Neuronal stem cell (in vitro differentiated cells): Measurements from ENCODE around the gene ARF4.
"Not testable (repeated sequence)": the region's sequence is repeated elsewhere in the genome, so short reads cannot be mapped to it uniquely, and the experiment has no call there.

Source experiments
- DNase-seq: peaks from one replicate; pipeline ENCODE4 v3.0.0-alpha.2; 2013; ENCODE audit warnings: low spot score
- H2AFZ ChIP-seq: one replicate; pipeline ENCODE4 v1.6.1; 2013; ENCODE audit warnings: mild to moderate bottlenecking, low read length, inconsistent platforms
- H2AK5ac ChIP-seq: 2 replicates; pipeline ENCODE4 v1.6.1; 2013; ENCODE audit warnings: low read depth, mild to moderate bottlenecking, inconsistent platforms, low read length, moderate library complexity, mixed read lengths
- H2BK120ac ChIP-seq: 2 replicates; pipeline ENCODE4 v1.6.1; 2013; ENCODE audit warnings: low read depth, mild to moderate bottlenecking, inconsistent platforms, low read length, moderate library complexity, mixed read lengths
- H2BK12ac ChIP-seq: one replicate; pipeline ENCODE4 v1.6.1; 2013; ENCODE audit warnings: low read length, inconsistent platforms
- H2BK15ac ChIP-seq: 2 replicates; pipeline ENCODE4 v1.6.1; 2013; ENCODE audit warnings: mild to moderate bottlenecking, low read length, inconsistent platforms, mixed read lengths
- H2BK5ac ChIP-seq: one replicate; pipeline ENCODE4 v1.6.1; 2013; ENCODE audit warnings: inconsistent platforms, mild to moderate bottlenecking, low read length, moderate library complexity
- H3K14ac ChIP-seq: one replicate; pipeline ENCODE4 v1.6.1; 2013; ENCODE audit warnings: low read length, inconsistent platforms
- H3K18ac ChIP-seq: 2 replicates; pipeline ENCODE4 v1.6.1; 2013; ENCODE audit warnings: low read length, inconsistent platforms
- H3K23ac ChIP-seq: 2 replicates; pipeline ENCODE4 v1.6.1; 2013; ENCODE audit warnings: low read depth, mild to moderate bottlenecking, mixed read lengths, low read length, inconsistent platforms; ENCODE audit not compliant: poor library complexity
- H3K27ac ChIP-seq: replicated peaks from 3 replicates; pipeline ENCODE4 v1.5.1; 2013; ENCODE audit warnings: low read length, inconsistent platforms
- H3K27me3 ChIP-seq, 3 experiments: 2 replicates each; pipeline ENCODE4 v1.6.1; 2013; ENCODE audit warnings: low read length in 3 of 3, mild to moderate bottlenecking in 2 of 3, inconsistent platforms in 1 of 3, low read depth in 1 of 3, mixed read lengths in 1 of 3, moderate library complexity in 1 of 3; ENCODE audit not compliant: control insufficient read depth in 3 of 3, insufficient read depth in 3 of 3
- H3K36me3 ChIP-seq, 2 donors: replicated peaks in 1 of 2; 2 replicates each; pipeline ENCODE4 v1.6.1; 2013; ENCODE audit warnings: low read length in 2 of 2; ENCODE audit not compliant: control insufficient read depth in 2 of 2, insufficient read depth in 2 of 2
- H3K4ac ChIP-seq: 2 replicates; pipeline ENCODE4 v1.6.1; 2013; ENCODE audit warnings: inconsistent platforms, mild to moderate bottlenecking, low read length, moderate library complexity
- H3K4me1 ChIP-seq, 2 donors: 1 replicate in 1 of 2; 2 replicates in 1 of 2; pipeline ENCODE4 v1.6.1; 2013; ENCODE audit warnings: low read length in 2 of 2, low read depth in 1 of 2; ENCODE audit not compliant: control insufficient read depth in 2 of 2, insufficient read depth in 1 of 2
- H3K4me2 ChIP-seq: one replicate; pipeline ENCODE4 v1.6.1; 2013; ENCODE audit warnings: mild to moderate bottlenecking, low read length, inconsistent platforms; ENCODE audit not compliant: insufficient read depth, poor library complexity, severe bottlenecking
- H3K4me3 ChIP-seq, 2 donors: 2 replicates each; pipeline ENCODE4 v1.5.1; 2013; ENCODE audit warnings: low read length in 2 of 2, mild to moderate bottlenecking in 2 of 2, inconsistent platforms in 1 of 2, moderate library complexity in 1 of 2
- H3K79me1 ChIP-seq: one replicate; pipeline ENCODE4 v1.6.1; 2013; ENCODE audit warnings: low read depth, mild to moderate bottlenecking, inconsistent platforms, low read length, moderate library complexity
- H3K9ac ChIP-seq: one replicate; pipeline ENCODE4 v1.6.1; 2013; ENCODE audit warnings: mild to moderate bottlenecking, low read depth, low read length, inconsistent platforms; ENCODE audit not compliant: poor library complexity
- H3K9me3 ChIP-seq, 2 donors: replicated peaks in 1 of 2; 2 replicates each; pipeline versions ENCODE3 to v1.6.1; 2013; ENCODE audit warnings: low read length in 2 of 2, mild to moderate bottlenecking in 2 of 2, inconsistent platforms in 1 of 2, low read depth in 1 of 2, mixed read lengths in 1 of 2, moderate library complexity in 1 of 2; ENCODE audit not compliant: control insufficient read depth in 2 of 2, insufficient read depth in 1 of 2
- H4K8ac ChIP-seq: one replicate; pipeline ENCODE4 v1.6.1; 2013; ENCODE audit warnings: low read depth, mild to moderate bottlenecking, inconsistent platforms, low read length, moderate library complexity
- H4K91ac ChIP-seq: one replicate; pipeline ENCODE4 v1.6.1; 2013; ENCODE audit warnings: low read length, low read depth, mild to moderate bottlenecking, inconsistent platforms; ENCODE audit not compliant: poor library complexity
- WGBS, 2 donors: extraction: QIAGEN DNeasy Blood & Tissue Kit; methylation state at CpG; one replicate each; pipeline ENCODE4 v1.1.7; 2013; ENCODE audit warnings: missing lambda C conversion rate in 2 of 2, mixed read lengths in 1 of 2; ENCODE audit not compliant: insufficient read length in 2 of 2, insufficient replicate concordance in 1 of 2; ENCODE audit errors: extremely low coverage in 2 of 2; 5-methylcytosine and 5-hydroxymethylcytosine counted together

ARF4 gene

DNA sequence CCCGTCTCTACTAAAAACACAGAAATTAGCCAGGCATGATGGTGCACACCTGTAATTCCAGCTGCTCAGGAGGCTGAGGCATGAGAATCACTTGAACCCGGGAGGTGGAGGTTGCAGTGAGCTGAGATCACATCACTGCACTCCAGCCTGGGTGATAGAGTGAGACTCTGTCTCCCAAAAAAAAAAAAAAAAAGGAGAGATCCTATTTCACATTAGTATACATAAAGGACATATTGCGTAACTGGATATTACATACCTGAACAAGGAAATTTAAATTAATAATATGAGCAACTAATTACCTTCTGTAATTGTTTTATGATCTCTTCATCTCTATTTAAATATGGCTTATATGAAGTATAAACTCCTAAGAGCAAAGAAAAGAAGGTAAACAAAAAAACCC lies 37.1 kb upstream of the ARF4 start:
- not testable (repeated sequence) for H2AK5ac ChIP-seq, H3K79me1 ChIP-seq, H3K27ac ChIP-seq, H3K4me1 ChIP-seq, H2BK5ac ChIP-seq, H2BK120ac ChIP-seq, H3K4me2 ChIP-seq, H3K9ac ChIP-seq, H3K9me3 ChIP-seq, H3K4ac ChIP-seq, H3K14ac ChIP-seq, H3K4me3 ChIP-seq, H3K23ac ChIP-seq, H2BK12ac ChIP-seq, H3K27me3 ChIP-seq, H2BK15ac ChIP-seq, H4K8ac ChIP-seq, H3K18ac ChIP-seq, H4K91ac ChIP-seq, H2AFZ ChIP-seq, DNase-seq
- H3K36me3 ChIP-seq, result peaks cover 6 to 88% of the 10 kb centered on the region in 2 donors
- no CpG with 5 or more reads among the region's 3 CpGs for WGBS, 2 donors

DNA sequence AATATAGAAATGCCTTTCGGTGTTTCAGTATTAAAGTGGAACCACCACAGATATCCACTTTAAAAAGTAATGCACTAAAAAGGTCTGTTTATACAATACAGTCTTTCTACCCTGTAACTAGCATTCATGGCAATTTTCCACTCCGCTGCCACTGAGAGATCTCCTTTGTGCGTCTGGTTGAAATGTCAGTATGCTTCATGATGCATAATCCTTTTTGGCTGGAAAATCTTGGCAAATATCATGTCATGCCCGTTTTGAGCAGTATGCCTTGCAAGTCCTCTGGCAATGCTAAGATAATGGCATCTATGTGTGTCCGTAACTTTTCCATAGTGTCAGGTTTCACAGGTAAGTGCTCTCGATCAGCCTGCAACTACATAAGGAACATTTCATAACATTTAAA lies 30.8 kb upstream of the ARF4 start:
- Histone ChIP-seq H4K8ac (no peak overlapping the region), H3K27me3 (no peaks in the 10 kb centered on the region), H3K9ac (no peak overlapping the region), H3K4me3 (no peak overlapping the region), H3K4me1 (no peaks in the 10 kb centered on the region), H3K36me3 (peaks cover 8 to 84% of the 10 kb centered on the region in 2 donors), H2BK12ac (no peak overlapping the region), H3K4ac (no peak overlapping the region), H4K91ac (no peak overlapping the region), H2BK15ac (no peak overlapping the region), H2BK5ac (no peak overlapping the region), H3K23ac (no peak overlapping the region), H3K14ac (no peak overlapping the region), H2AK5ac (no peak overlapping the region), H3K27ac (no peak overlapping the region), H3K9me3 (peaks cover 0 to 2% of the 10 kb centered on the region in 2 donors), H2BK120ac (no peak overlapping the region), H3K79me1 (no peaks in the 10 kb centered on the region), H3K18ac (no peak overlapping the region), H3K4me2 (no peak overlapping the region), H2AFZ (no peak overlapping the region)
- WGBS, 2 donors, result no CpG with 5 or more reads among the region's 6 CpGs
- DNase-seq, result no peak

DNA sequence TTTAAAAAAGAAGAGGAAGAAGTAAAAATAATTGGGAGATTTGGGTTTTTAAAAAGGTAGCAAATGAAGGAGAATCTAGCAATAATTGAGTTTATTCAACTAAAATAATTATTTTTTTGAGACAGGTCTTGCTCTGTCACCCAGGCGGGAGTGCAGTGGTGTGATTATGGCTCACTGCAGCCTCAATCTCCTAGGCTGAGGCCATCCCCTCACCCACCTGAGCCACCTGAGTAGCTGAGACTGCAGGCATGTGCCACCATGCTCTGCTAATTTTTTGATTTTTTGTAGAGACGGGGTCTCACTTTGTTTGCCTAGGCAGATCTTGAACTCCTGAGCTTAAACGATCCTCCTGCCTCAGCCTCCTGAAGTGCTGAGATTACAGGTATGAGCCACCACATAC lies 27.7 kb upstream of the ARF4 start:
- Histone ChIP-seq H3K27ac (no peak overlapping the region), H3K79me1 (no peaks in the 10 kb centered on the region), H3K27me3 (no peaks in the 10 kb centered on the region), H4K8ac (no peak overlapping the region), H4K91ac (no peak overlapping the region), H3K36me3 (peaks cover 6 to 65% of the 10 kb centered on the region in 2 donors), H3K23ac (no peak overlapping the region), H2AFZ (no peak overlapping the region), H3K18ac (no peak overlapping the region), H3K4me2 (no peak overlapping the region), H3K14ac (no peak overlapping the region), H3K9ac (no peak overlapping the region), H2BK120ac (no peak overlapping the region), H2BK15ac (no peak overlapping the region), H2AK5ac (no peak overlapping the region), H2BK5ac (no peak overlapping the region), H3K4ac (no peak overlapping the region), H3K4me3 (no peak overlapping the region), H2BK12ac (no peak overlapping the region), H3K4me1 (no peaks in the 10 kb centered on the region), H3K9me3 (peaks cover 0 to under 1% of the 10 kb centered on the region in 2 donors)
- no peak for DNase-seq
- no CpG with 5 or more reads among the region's 3 CpGs for WGBS, 2 donors

DNA sequence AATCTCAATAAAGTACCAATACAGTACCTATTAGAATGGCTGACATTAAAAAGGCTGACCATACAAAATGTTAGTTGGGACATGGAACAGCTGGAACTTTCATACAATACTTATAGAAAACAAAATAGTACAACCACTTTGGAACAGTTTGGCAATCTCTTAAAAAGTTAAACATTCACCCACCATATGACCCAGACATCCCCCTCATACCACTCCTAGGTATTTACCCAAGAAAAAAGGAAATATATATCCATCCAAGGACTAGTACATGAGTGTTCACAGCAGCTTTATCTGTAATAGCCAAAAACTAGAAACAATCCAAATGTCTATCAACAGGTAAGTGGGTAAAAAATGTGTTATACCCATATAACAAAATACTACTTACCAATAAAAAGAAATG lies 25.2 kb upstream of the ARF4 start:
- H3K36me3 ChIP-seq, result peaks cover 2 to 43% of the 10 kb centered on the region in 2 donors
- no peaks in the 10 kb centered on the region for H3K27me3 ChIP-seq
- no peak overlapping the region for H3K4me3 ChIP-seq
- H3K4me1 ChIP-seq, result no peaks in the 10 kb centered on the region
- no peak overlapping the region for H3K4me2 ChIP-seq
- H3K9ac ChIP-seq, result no peak overlapping the region
- peaks cover 0 to 4% of the 10 kb centered on the region in 2 donors for H3K9me3 ChIP-seq
- H3K79me1 ChIP-seq, result no peaks in the 10 kb centered on the region
- H3K14ac ChIP-seq, result no peak overlapping the region
- no peak overlapping the region for H2BK5ac ChIP-seq
- no peak for DNase-seq
- H2BK120ac ChIP-seq, result no peak overlapping the region
- H3K18ac ChIP-seq, result no peak overlapping the region
- H4K91ac ChIP-seq, result no peak overlapping the region
- no peak overlapping the region for H3K4ac ChIP-seq
- no peak overlapping the region for H4K8ac ChIP-seq
- no peak overlapping the region for H2BK15ac ChIP-seq
- H2AK5ac ChIP-seq, result no peak overlapping the region
- H3K23ac ChIP-seq, result no peak overlapping the region
- no peak overlapping the region for H2AFZ ChIP-seq
- H2BK12ac ChIP-seq, result no peak overlapping the region
- no peak overlapping the region for H3K27ac ChIP-seq
